Right forelimb (tissue), 1 donor: ENCODE data around the gene SCNN1A.
A peak's percentile ranks its signal among the peaks of the same experiment; 100 is the strongest.
"Not testable (repeated sequence)": the region's sequence is repeated elsewhere in the genome, so short reads cannot be mapped to it uniquely, and the experiment has no call there.

Experiments used
- DNase-seq: peaks from one replicate; pipeline ENCODE4 v3.0.0-alpha.2; 2018

Gene SCNN1A

DNA sequence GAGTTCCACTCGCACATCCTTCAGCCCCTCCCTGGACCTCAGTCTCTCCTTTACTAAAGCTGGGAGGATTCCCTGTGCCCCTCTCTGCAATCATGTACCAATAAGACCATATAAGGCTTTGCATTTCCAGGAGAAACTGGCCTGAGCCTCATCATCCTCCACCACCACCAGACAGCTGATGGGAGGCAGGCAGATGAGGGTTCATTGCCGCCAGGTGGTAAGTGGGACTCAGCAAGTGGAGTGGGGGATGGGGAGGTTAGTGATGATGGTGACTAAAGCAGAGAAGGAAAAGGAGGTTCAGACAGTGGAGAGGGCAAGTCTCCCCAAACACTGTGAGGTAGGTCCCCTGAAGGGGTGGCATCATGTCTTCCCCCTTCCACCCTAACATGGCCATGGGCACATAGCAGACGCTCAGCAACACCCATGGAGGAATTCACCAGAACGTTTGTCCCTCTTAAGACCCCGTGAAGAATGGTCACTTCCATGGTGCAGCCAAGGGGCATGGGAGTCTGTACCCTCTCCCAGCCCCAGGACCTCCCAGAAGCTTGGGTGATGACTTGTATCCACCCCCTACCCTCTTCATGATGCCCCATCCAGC lies 29.0 kb downstream of the SCNN1A start:
- no peak for DNase-seq

DNA sequence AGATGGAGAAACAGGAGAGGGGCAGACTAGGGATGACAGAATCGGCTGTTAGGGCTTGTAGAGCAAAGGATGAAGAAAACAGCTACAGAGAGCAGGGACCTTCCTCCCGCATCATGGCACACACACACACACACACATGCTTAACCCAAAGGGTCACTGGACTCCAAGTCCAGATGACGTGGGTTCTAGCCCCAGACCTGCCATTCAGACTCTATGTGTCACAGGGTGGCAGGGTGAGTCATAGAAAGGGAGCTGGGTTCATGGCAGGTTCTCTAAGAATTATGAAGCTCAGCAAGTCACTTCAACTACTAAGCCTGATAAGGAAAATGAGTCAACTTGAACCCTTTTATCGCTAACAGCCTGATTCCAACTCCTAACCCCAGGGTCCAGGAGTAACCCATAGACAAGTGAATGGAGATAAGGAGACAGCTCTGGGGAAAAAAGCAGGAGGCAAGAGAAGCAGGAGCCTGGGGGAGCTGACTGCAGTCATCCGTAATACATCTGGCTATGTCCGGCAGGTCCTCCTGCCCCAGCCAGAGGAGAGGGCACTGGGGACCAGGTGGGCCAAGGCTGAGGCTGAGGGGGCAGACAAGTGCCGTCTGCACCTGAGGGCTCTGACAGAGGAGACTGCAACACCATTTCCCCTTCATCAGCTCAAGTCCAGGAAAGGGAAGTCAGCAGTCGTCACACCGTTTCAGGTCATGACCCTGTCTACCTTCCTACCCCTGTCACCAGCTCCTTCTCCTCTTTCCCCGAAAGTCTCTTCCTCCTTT lies 29.9 kb downstream of the SCNN1A start:
- no peak for DNase-seq

- not testable (repeated sequence) for DNase-seq
These were observed 31.2 kb downstream of the SCNN1A start for GRCh38 chr12:6344101-6344660.

DNA sequence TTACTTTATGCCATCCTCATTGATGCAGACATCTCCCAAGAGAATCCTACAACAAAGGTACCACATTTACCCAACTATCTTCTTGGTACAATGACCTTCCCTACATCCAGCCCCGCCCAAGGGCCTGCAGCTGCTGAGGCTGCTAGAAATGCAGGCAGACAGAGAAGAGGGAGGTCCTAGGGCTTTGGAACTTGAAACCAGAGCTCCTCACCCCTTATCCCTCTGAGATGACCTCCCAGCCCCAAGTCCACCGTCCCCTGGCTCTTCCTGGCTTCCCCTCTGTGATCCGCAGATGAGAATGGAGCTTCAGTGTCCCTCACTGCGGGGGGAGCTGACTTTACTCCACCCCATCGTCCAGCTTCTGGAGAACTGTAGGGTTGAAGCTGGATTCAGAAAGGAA lies 31.8 kb downstream of the SCNN1A start:
- DNase-seq: no peak

DNA sequence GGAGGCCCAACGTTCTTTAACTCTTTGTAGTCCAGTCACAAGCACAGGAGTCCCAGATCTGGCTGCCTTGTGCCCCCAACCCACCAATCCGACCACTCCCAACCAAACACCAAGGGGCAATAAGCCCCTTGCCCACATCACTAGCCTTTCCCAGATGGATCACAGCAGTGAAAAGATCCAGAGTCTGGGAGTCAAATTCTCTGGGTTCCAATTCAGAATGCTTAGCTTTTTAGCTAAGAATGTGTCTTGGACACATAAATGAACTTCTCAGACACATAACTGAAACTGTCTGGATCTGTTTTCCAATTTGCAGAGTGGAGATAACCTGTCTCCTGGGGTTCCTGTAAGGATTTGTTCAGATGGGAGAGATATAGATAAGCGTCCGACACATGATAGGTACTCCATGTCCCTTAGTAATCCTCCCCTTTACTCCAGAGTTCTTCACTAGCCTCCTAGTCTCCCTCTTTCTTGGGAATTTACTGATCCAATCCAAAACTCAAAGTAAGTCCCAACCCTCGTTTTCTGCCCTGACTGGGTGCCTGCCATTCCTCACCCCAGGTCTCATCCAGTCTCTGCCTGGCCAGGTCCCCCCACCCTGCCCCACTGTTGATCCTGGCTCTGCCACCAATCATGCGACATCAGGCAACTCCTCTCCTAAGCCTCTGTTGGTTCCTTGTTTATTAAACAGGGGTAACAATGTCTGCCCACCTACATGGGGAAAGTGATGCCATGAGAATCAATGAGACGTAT lies 33.0 kb downstream of the SCNN1A start:
- no peak for DNase-seq

DNA sequence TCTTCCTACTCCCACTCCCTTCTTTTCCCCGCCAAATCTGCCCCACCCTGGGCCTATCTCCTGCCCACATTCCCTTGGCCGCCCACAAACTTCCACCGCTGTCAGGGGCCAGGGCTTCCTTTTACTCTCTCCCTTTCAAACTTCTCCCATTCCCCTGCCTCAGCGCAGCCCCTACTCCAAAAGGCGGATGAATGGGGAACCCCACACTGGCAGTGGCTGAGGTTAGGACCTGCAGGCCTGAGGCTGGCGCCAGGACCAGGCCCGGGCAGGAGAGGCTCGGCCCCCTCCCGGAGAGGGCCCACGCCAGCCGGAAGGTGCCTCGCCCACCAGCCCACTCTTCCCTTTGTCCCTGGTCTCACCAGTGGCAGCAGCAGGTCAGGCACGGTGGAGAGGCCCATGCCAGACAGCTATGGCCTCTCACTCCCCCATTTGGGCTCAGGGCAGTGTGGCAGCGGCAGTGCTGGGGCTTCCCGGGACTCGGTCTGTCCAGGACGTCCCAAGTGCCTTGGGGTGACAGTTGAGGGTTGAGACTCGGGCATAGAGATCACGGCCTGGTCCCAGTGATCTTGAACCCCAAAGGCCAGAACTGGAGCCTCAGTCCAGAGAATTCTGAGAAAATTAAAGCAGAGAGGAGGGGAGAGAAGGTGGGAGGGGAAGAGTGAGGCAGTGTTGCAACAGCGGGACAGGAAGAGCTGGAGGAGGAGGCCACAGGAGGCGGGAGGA lies 33.8 kb downstream of the SCNN1A start, which contains the start of gene TNFRSF1A:
Gene TNFRSF1A (minus strand): TSS at position 660 of the 723 bp plus-strand sequence. CDS start 262 bp downstream, at position 398.
- peak; percentile 81 for DNase-seq

- no peak for DNase-seq
These were observed 34.5 kb downstream of the SCNN1A start for GRCh38 chr12:6340745-6341416.

DNA sequence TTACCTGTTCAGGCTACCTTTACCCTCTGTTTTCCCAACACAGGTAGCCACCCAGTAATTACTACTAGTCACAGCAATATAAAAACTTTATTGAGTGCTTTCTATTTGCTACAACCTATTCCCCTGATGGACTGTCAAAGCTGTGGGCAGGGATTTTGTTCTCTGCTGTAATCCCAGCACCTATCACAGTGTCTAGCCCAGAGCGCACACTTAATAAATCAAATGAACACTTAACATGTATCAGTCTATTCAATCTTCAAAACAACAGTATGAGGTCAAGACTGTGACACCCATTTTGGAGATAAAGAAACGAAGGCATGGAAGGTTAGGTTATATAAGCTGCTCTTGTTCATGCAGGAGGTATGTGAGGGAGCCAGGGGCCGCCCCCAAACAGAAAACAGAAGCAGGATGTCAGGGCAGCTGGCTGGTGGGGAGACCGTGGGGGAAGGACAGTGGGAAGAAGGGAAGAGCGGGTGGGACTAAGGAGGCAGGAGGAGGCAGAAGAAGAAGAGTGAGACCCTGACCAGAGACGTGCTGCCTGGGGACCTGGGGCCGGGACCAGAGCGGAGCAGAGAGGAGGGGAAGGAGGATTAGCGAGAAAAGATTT lies 35.2 kb downstream of the SCNN1A start:
- no peak for DNase-seq

- no peak for DNase-seq
These were observed 36.4 kb downstream of the SCNN1A start for GRCh38 chr12:6338955-6339354.

GRCh38 chr12:6338536-6338935 lies 36.8 kb downstream of the SCNN1A start:
- not testable (repeated sequence) for DNase-seq

DNA sequence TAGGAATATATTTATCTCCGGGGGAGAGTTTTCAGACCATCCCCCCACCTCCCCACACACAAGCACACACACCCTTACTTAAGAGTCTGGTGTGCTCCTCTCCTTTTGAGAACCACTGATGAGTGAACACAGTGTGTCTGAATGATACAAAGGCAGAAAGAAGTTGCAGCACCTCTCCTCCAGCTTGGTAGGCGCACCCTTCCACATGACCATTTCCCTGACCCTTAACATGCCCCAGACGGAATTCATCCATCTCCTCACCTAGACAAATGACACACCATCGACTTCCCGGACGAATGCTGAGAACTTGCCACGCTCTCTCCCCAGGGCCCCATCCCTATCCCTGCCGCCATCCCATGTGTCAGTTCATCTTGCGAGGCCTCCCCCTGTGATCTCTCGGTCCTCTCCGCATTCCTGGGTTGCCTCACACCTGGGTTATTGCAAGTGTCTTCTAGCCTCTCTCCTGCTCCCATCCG lies 37.4 kb downstream of the SCNN1A start:
- no peak for DNase-seq

DNA sequence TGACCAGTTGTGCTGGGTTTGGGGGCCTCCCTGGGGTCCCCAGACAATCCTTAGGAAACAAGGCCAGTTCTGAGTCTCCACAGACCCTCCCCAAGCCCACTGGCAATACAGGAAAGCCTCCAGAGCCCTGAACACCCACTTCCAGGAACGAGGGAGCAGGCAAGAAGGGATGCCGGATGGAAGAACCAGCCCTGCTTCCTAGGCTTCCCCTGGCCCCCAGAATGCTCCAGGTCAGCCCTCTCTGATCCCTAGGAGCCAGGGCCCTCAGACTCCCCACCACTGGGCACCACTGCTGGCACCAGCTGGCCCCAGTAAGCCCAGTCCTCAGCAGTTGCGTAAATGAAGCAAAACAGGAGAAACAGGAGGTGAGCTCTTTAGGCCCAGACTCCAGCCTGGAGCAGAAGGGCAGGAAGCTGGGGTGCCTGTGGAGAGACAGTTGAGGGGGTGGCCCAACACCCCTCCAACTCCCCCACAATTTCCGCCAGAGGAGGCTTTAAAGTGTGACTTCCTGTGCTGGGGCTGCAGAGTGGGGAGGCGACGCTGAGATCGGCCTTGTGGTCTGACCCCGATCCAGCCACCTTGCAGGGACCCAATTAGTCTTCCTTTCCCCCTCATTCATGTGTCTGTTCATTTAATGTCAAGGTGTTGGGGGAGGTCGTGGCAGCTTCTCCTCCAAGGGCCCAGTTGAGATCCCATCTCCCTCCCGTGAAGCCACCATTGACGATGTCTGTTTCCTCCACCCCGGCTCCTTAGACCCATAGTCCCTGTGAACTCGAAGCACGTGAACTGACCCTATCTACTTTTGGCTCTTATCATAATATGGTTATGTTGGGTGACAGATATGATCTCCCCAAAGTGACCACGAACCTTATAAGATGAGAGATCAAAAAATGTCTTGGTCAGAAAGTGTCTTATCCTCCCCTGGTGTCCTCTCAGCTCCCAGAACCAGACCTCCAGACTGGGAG lies 38.2 kb downstream of the SCNN1A start:
- DNase-seq: no peak

- DNase-seq: peak; percentile 94
These were observed 39.1 kb downstream of the SCNN1A start for GRCh38 chr12:6336079-6336888.

DNA sequence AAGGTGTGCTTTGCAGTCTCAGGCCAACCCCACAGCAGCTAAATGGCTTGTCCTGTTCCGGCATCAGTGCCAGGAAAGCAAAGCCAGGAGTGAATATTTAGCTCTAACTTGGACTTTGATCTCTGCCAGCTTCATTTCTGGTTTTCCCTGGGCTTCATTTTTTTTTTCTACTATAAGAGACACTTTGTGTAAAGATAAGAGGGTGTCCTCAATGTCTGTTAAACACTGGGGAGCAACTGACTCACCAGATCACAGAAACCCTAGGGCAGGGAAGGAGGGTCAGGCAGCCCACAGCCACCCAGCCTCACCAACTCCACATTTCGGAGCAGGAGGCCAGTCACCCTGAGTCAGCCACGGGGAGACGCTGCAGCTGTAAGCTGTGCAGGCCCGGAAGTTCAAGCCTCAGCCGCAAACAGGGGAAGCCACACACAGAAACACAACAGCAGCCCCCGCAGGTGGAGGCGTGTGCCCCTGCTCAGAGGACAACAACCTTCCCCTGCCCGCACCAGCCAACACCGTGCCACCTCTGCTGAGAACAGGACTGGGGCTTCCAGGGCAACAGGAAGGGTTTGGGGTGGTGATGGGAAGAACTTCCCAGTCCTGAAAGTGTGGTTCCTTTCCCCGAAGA lies 39.8 kb downstream of the SCNN1A start:
- DNase-seq: no peak

GRCh38 chr12:6334940-6335450 lies 40.4 kb downstream of the SCNN1A start:
- no peak for DNase-seq

DNA sequence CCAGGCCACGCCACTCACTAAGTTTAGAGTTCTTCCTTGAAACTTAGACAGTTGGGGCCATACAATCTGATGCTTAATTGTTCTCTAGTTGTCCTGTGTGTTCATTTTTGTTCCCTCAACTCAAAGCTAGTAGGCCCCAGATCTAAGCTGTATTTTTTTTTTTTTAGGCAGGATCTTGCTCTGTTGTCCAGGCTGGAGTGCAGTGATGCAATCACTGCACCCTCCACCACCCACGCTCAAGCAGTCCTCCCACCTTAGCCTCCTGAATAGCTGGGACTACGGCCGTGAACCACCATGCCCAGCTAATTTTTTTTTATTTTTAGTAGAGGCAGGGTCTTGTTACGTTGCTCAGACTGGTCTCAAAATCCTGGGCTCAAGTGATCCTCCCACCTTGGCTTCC lies 41.0 kb downstream of the SCNN1A start:
- DNase-seq: no peak

- DNase-seq: no peak
These were observed 41.8 kb downstream of the SCNN1A start for GRCh38 chr12:6333566-6333965.

GRCh38 chr12:6333029-6333428 lies 42.3 kb downstream of the SCNN1A start:
- DNase-seq: no peak

- DNase-seq: no peak
These were observed 42.9 kb downstream of the SCNN1A start for GRCh38 chr12:6332459-6332858.
